ENCODE measurements around the gene HRH3.

HRH3 gene

GRCh38 chr20:62215020-62215990 lies 4.8 kb downstream of the HRH3 start:
- DNase-seq = no peak

- no peak for DNase-seq
Measured at GRCh38 chr20:62214067-62214466, 6.0 kb downstream of the HRH3 start.

- no peak for DNase-seq
Measured at GRCh38 chr20:62212299-62212698, 7.8 kb downstream of the HRH3 start.

- no peak for DNase-seq
Measured at GRCh38 chr20:62211769-62212288, 8.2 kb downstream of the HRH3 start.

- no peak for DNase-seq
Measured at GRCh38 chr20:62211216-62211615, 8.9 kb downstream of the HRH3 start.

GRCh38 chr20:62210496-62210855 lies 9.6 kb downstream of the HRH3 start:
- DNase-seq = no peak

- DNase-seq = no peak
Measured at GRCh38 chr20:62209850-62210495, 10.1 kb downstream of the HRH3 start.

GRCh38 chr20:62208795-62209755 lies 11.0 kb downstream of the HRH3 start:
- DNase-seq = no peak

GRCh38 chr20:62208061-62208794 lies 11.8 kb downstream of the HRH3 start:
- DNase-seq = no peak

- DNase-seq = no peak
Measured at GRCh38 chr20:62206388-62206775, 13.7 kb downstream of the HRH3 start.

- DNase-seq = no peak
Measured at GRCh38 chr20:62205618-62206387, 14.3 kb downstream of the HRH3 start.

- DNase-seq = no peak
Measured at GRCh38 chr20:62203378-62204030, 16.6 kb downstream of the HRH3 start.

GRCh38 chr20:62202676-62203377 lies 17.3 kb downstream of the HRH3 start:
- DNase-seq = no peak

- DNase-seq = no peak
Measured at GRCh38 chr20:62202083-62202395, 18.0 kb downstream of the HRH3 start.

- DNase-seq = no peak
Measured at GRCh38 chr20:62201173-62202082, 18.6 kb downstream of the HRH3 start.

GRCh38 chr20:62200491-62201172 lies 19.4 kb downstream of the HRH3 start:
- DNase-seq = no peak

- no peak for DNase-seq
Measured at GRCh38 chr20:62198931-62199330, 21.1 kb downstream of the HRH3 start.

GRCh38 chr20:62198496-62198895 lies 21.6 kb downstream of the HRH3 start:
- DNase-seq = no peak

GRCh38 chr20:62197801-62198200 lies 22.3 kb downstream of the HRH3 start:
- DNase-seq = no peak
